Activated effector memory CD4-positive, alpha-beta T cell treated with Interleukin-2 at 50 U/mL for 16 hours (primary cell): ENCODE results near the gene FRYL.

Experiments
- DNase-seq: peaks from one replicate; pipeline ENCODE4 v3.0.0-alpha.2; 2020

FRYL gene

GRCh38 chr4:48542888-48543287 is 237.2 kb downstream of the FRYL start:
- no peak for DNase-seq

GRCh38 chr4:48539597-48539996 is 240.5 kb downstream of the FRYL start:
- no peak for DNase-seq

GRCh38 chr4:48538358-48538757 is 241.7 kb downstream of the FRYL start:
- no peak for DNase-seq

GRCh38 chr4:48526406-48526805 is 253.7 kb downstream of the FRYL start:
- DNase-seq, result no peak

GRCh38 chr4:48518143-48518542 is 261.9 kb downstream of the FRYL start:
- no peak for DNase-seq

GRCh38 chr4:48509543-48509942 is 270.5 kb downstream of the FRYL start:
- no peak for DNase-seq

GRCh38 chr4:48506716-48507115 is 273.4 kb downstream of the FRYL start:
- no peak for DNase-seq

GRCh38 chr4:48504352-48504751 is 275.7 kb downstream of the FRYL start:
- DNase-seq, result no peak

- no peak for DNase-seq
Measured at GRCh38 chr4:48504026-48504330, 276.1 kb downstream of the FRYL start.

GRCh38 chr4:48503233-48504025 is 276.6 kb downstream of the FRYL start:
- no peak for DNase-seq

GRCh38 chr4:48499551-48500066 is 280.5 kb downstream of the FRYL start:
- no peak for DNase-seq

- no peak for DNase-seq
Measured at GRCh38 chr4:48498895-48499294, 281.2 kb downstream of the FRYL start.

- DNase-seq, result no peak
Measured at GRCh38 chr4:48495941-48496340, 284.1 kb downstream of the FRYL start.

GRCh38 chr4:48493452-48494100 is 286.5 kb downstream of the FRYL start:
- no peak for DNase-seq

GRCh38 chr4:48491514-48492176 is 288.4 kb downstream of the FRYL start:
- DNase-seq, result no peak

GRCh38 chr4:48490680-48491513 is 289.2 kb downstream of the FRYL start:
- DNase-seq, result no peak

- DNase-seq, result no peak
Measured at GRCh38 chr4:48490012-48490679, 289.9 kb downstream of the FRYL start, which contains the start of gene ZAR1. TSS of gene ZAR1 (plus strand) at chr4:48490252. CDS start at chr4:48490292, 40 bp downstream.

- DNase-seq, result no peak
Measured at GRCh38 chr4:48489683-48490011, 290.4 kb downstream of the FRYL start.

- DNase-seq, result no peak
Measured at GRCh38 chr4:48484494-48485168, 295.4 kb downstream of the FRYL start.

GRCh38 chr4:48483777-48484493 is 296.1 kb downstream of the FRYL start:
- no peak for DNase-seq
